HepG2 (cell line): Measurements from ENCODE around the gene ZNF391. TPM values are rescaled to one million over a fixed set of nuclear protein-coding genes. Genes with fewer than 3 reads are reported as not detected.

ENCODE experiments used
- ATAD3A ChIP-seq: sonication (generic); formaldehyde crosslinking; IDR thresholded peaks from 2 replicates; pipeline ENCODE4 v1.4.0; 2020; ENCODE audit warnings: missing genetic modification reagents
- ATF5 ChIP-seq: sonication (generic); formaldehyde crosslinking; IDR thresholded peaks from 2 replicates; pipeline ENCODE4 v1.4.0; 2020; ENCODE audit warnings: mild to moderate bottlenecking, low read depth, missing genetic modification reagents
- BCL6 ChIP-seq: IDR thresholded peaks from 2 replicates; pipeline ENCODE4 v1.6.1; 2016; ENCODE audit warnings: missing genetic modification reagents, missing compliant biosample characterization
- BRF2 ChIP-seq: sonication (generic); formaldehyde crosslinking; IDR thresholded peaks from 2 replicates; pipeline ENCODE4 v1.8.1; 2022; ENCODE audit warnings: mild to moderate bottlenecking, missing genetic modification reagents
- FOXK1 ChIP-seq: sonication (generic); formaldehyde crosslinking; IDR thresholded peaks from 2 replicates; pipeline ENCODE4 v1.4.0; 2020; ENCODE audit warnings: low read depth, missing genetic modification reagents, borderline replicate concordance
- HBP1 ChIP-seq: IDR thresholded peaks from 2 replicates; pipeline ENCODE4 v1.6.1; 2016; ENCODE audit warnings: low read depth, control low read depth
- MIER3 ChIP-seq: IDR thresholded peaks from 2 replicates; pipeline ENCODE4 v1.6.1; 2016; ENCODE audit warnings: missing compliant biosample characterization, borderline replicate concordance
- PREB ChIP-seq: sonication (generic); formaldehyde crosslinking; IDR thresholded peaks from 2 replicates; pipeline ENCODE4 v1.4.0; 2020; ENCODE audit warnings: missing genetic modification reagents
- RFXANK ChIP-seq: IDR thresholded peaks from 2 replicates; pipeline ENCODE4 v1.6.1; 2016
- TAF15 ChIP-seq: fragments of 200-400 bp; formaldehyde crosslinking; IDR thresholded peaks from one replicate; pipeline ENCODE4 v1.6.1; 2018; ENCODE audit warnings: mild to moderate bottlenecking, low read depth, low read length; ENCODE audit not compliant: poor library complexity, severe bottlenecking
- TBP ChIP-seq: sonication (generic); formaldehyde crosslinking; IDR thresholded peaks from 2 replicates; pipeline ENCODE4 v1.5.0; 2020; ENCODE audit warnings: missing genetic modification reagents
- TBX3 ChIP-seq: fragments of 450-650 bp; IDR thresholded peaks from 2 replicates; pipeline ENCODE4 v1.6.1; 2017; ENCODE audit warnings: antibody characterized with exemption, mild to moderate bottlenecking, inconsistent platforms, borderline replicate concordance
- THYN1 ChIP-seq: sonication (generic); formaldehyde crosslinking; IDR thresholded peaks from 2 replicates; pipeline ENCODE4 v1.8.1; 2023; ENCODE audit warnings: low read depth, mild to moderate bottlenecking, moderate library complexity, missing genetic modification reagents, borderline replicate concordance
- ZBTB43 ChIP-seq: sonication (generic); formaldehyde crosslinking; conservative IDR thresholded peaks from 2 replicates; pipeline ENCODE4 v1.4.0; 2020; ENCODE audit warnings: missing genetic modification reagents
- ZC3H13 ChIP-seq: sonication (generic); formaldehyde crosslinking; IDR thresholded peaks from 2 replicates; pipeline ENCODE4 v1.8.1; 2023; ENCODE audit warnings: mild to moderate bottlenecking, missing genetic modification reagents, moderate library complexity
- ZNF121 ChIP-seq: sonication (generic); formaldehyde crosslinking; IDR thresholded peaks from 2 replicates; pipeline ENCODE4 v1.5.0; 2020; ENCODE audit warnings: mild to moderate bottlenecking, missing genetic modification reagents
- ZNF143 ChIP-seq: sonication (generic); formaldehyde crosslinking; IDR thresholded peaks from 2 replicates; pipeline ENCODE4 v1.4.0; 2020; ENCODE audit warnings: missing genetic modification reagents
- ZNF382 ChIP-seq: sonication (generic); formaldehyde crosslinking; IDR thresholded peaks from 2 replicates; pipeline ENCODE4 v1.5.0; 2020; ENCODE audit warnings: missing genetic modification reagents, mild to moderate bottlenecking, borderline replicate concordance
- ZNF441 ChIP-seq: sonication (generic); formaldehyde crosslinking; IDR thresholded peaks from 2 replicates; pipeline ENCODE4 v1.7.0; 2021; ENCODE audit warnings: missing genetic modification reagents, borderline replicate concordance
- ZNF777 ChIP-seq: sonication (generic); formaldehyde crosslinking; IDR thresholded peaks from 2 replicates; pipeline ENCODE4 v1.4.0; 2020; ENCODE audit warnings: missing genetic modification reagents
- ZNF850 ChIP-seq: sonication (generic); formaldehyde crosslinking; conservative IDR thresholded peaks from 2 replicates; pipeline ENCODE4 v1.9.0; 2021; ENCODE audit warnings: mild to moderate bottlenecking, missing genetic modification reagents
- ZSCAN5A ChIP-seq: sonication (generic); formaldehyde crosslinking; IDR thresholded peaks from 2 replicates; pipeline ENCODE4 v1.8.0; 2022; ENCODE audit warnings: mild to moderate bottlenecking, missing genetic modification reagents, borderline replicate concordance
- polyA plus RNA-seq, 8 experiments: library from polyadenylated mRNA; depleted of rRNA in 3 of 8; stranded (reverse) in 7 of 8; unstranded in 1 of 8; fragments of >200 nt; fragmentation: Illumina TruSeq in 4 of 8; extraction: Trizol in 4 of 8; gene quantifications; 2 replicates each; pipeline versions ENCODE4 v1.2.1 to v1.2.3, GENCODE V29; 2011 to 2016; ENCODE audit warnings: low read depth in 4 of 8, missing spikeins in 1 of 8, mixed read lengths in 1 of 8; ENCODE audit not compliant: insufficient read depth in 1 of 8
- total RNA-seq, 5 experiments: library from RNA; depleted of rRNA; stranded (reverse); fragments of >200 nt; fragmentation: Illumina TruSeq; extraction: Trizol; gene quantifications; 2 replicates each; pipeline ENCODE4 v1.2.3, GENCODE V29; 2016; ENCODE audit warnings: low read depth in 1 of 5

Gene ZNF391
- total and polyA plus RNA-seq, 2 of the 13 experiments (the other 11 are each of a cell fraction or from before 2014, with no cell fraction given), result 0.78 to 1.7 TPM

- TF ChIP-seq FOXK1 (peak; percentile 77; the same call in 1 of the 2 replicates), ZNF850 (CRISPR knock-in tag) (no peak), MIER3 (peak; percentile 93), HBP1 (CRISPR knock-in tag) (no peak; the same call in 1 of the 2 replicates), PREB (CRISPR knock-in tag) (no peak), RFXANK (CRISPR knock-in tag) (0 out of 2 replicates have a peak, but pooled peaks have one; percentile 21), TBX3 (no peak), TAF15 (no peak), THYN1 (CRISPR knock-in tag) (no peak), ZSCAN5A (peak; percentile 99), BRF2 (CRISPR knock-in tag) (peak; percentile 94), TBP (CRISPR knock-in tag) (0 out of 2 replicates have a peak, but pooled peaks have one; percentile 29), ZNF121 (0 out of 2 replicates have a peak, but pooled peaks have one; percentile 43), ZBTB43 (peak; percentile 86), ZNF382 (CRISPR knock-in tag) (no peak), ZNF143 (CRISPR knock-in tag) (peak; percentile 70; the same call in 1 of the 2 replicates), ATF5 (CRISPR knock-in tag) (0 out of 2 replicates have a peak, but pooled peaks have one; percentile 55), BCL6 (CRISPR knock-in tag) (no peak; the same call in 1 of the 2 replicates), ATAD3A (no peak), ZNF441 (CRISPR knock-in tag) (peak; percentile 53; the same call in 1 of the 2 replicates), ZC3H13 (CRISPR knock-in tag) (no peak), ZNF777 (peak; percentile 85)
Measured at GRCh38 chr6:27388293-27389197, at the start of gene ZNF391 (continued).
